Mucosa of rectum (tissue), 2 donors: ENCODE data around the gene ZFR2.

Experiments used
- H3K27ac ChIP-seq, 2 donors: one replicate each; pipeline ENCODE4 v1.7.0; 2013; ENCODE audit warnings: inconsistent platforms in 2 of 2, low read depth in 2 of 2, low read length in 2 of 2
- H3K27me3 ChIP-seq, 2 donors: one replicate each; pipeline ENCODE4 v1.7.0; 2013; ENCODE audit warnings: low read length in 2 of 2; ENCODE audit not compliant: control insufficient read depth in 2 of 2, insufficient read depth in 2 of 2
- H3K36me3 ChIP-seq, 2 donors: one replicate each; pipeline ENCODE4 v1.7.0; 2013; ENCODE audit warnings: low read length in 2 of 2; ENCODE audit not compliant: control insufficient read depth in 2 of 2, insufficient read depth in 2 of 2
- H3K4me1 ChIP-seq, 2 donors: one replicate each; pipeline ENCODE4 v1.7.0; 2013; ENCODE audit warnings: low read length in 2 of 2, mild to moderate bottlenecking in 1 of 2; ENCODE audit not compliant: control insufficient read depth in 2 of 2, insufficient read depth in 2 of 2
- H3K4me3 ChIP-seq, 2 donors: one replicate each; pipeline ENCODE4 v1.7.0; 2013; ENCODE audit warnings: low read length in 2 of 2
- H3K9ac ChIP-seq, 2 donors: one replicate each; pipeline ENCODE4 v1.7.0; 2013; ENCODE audit warnings: low read length in 2 of 2, low read depth in 1 of 2, mild to moderate bottlenecking in 1 of 2
- H3K9me3 ChIP-seq, 2 donors: one replicate each; pipeline ENCODE4 v1.7.0; 2013; ENCODE audit warnings: low read length in 2 of 2; ENCODE audit not compliant: control insufficient read depth in 2 of 2
- donor health status: healthy.
- donor health status: Normal muscosa, but diverticular disease.

ZFR2 gene

GRCh38 chr19:3807131-3807480 lies 61.7 kb downstream of the ZFR2 start:
- no peaks in the 10 kb centered on the region for H3K4me1 ChIP-seq

GRCh38 chr19:3805859-3806258 lies 63.0 kb downstream of the ZFR2 start:
- Histone ChIP-seq H3K27me3 (peaks cover 10% of the 10 kb centered on the region in 2 donors), H3K4me3 (no peak overlapping the region), H3K9me3 (no peaks in the 10 kb centered on the region), H3K27ac (no peak overlapping the region), H3K36me3 (no peaks in the 10 kb centered on the region), H3K9ac (no peak overlapping the region), H3K4me1 (peaks cover 0 to 2% of the 10 kb centered on the region in 2 donors)

More at GRCh38 chr19:3807131-3807480, 61.7 kb downstream of the ZFR2 start:
- Histone ChIP-seq H3K4me3 (no peak overlapping the region), H3K9me3 (no peaks in the 10 kb centered on the region), H3K27me3 (peaks cover 0 to 3% of the 10 kb centered on the region in 2 donors), H3K36me3 (no peaks in the 10 kb centered on the region), H3K9ac (no peak overlapping the region), H3K27ac (no peak overlapping the region)

DNA sequence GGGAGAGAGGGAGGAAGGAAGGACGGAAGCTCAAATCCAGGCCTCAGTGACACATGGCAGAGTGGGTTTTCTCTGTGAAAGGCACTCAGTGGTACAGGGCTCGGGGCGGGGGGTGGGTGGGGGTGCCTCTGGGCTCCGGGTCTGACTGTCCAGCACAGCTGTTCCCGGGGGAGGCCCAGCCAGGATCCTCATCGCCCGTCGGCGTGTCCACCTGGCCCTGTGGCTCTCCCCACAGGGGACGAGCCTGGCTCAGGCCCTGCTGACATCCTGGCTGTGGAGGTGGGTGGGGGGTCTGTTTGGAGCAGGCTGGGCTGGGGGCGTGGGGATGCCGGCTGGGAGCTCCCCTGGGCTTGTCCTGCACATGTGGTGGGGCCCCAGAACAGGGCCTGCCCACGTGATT lies 64.4 kb downstream of the ZFR2 start:
- Histone ChIP-seq H3K27me3 (peaks cover 10% of the 10 kb centered on the region in 2 donors), H3K27ac (no peak overlapping the region), H3K4me1 (peaks cover 0 to 2% of the 10 kb centered on the region in 2 donors), H3K4me3 (no peak overlapping the region), H3K9me3 (no peaks in the 10 kb centered on the region), H3K9ac (no peak overlapping the region), H3K36me3 (no peaks in the 10 kb centered on the region)

- Histone ChIP-seq H3K27me3 (peaks cover 10% of the 10 kb centered on the region in 2 donors), H3K4me1 (peaks cover 0 to 2% of the 10 kb centered on the region in 2 donors)
Measured at GRCh38 chr19:3803986-3804385, 64.9 kb downstream of the ZFR2 start.

DNA sequence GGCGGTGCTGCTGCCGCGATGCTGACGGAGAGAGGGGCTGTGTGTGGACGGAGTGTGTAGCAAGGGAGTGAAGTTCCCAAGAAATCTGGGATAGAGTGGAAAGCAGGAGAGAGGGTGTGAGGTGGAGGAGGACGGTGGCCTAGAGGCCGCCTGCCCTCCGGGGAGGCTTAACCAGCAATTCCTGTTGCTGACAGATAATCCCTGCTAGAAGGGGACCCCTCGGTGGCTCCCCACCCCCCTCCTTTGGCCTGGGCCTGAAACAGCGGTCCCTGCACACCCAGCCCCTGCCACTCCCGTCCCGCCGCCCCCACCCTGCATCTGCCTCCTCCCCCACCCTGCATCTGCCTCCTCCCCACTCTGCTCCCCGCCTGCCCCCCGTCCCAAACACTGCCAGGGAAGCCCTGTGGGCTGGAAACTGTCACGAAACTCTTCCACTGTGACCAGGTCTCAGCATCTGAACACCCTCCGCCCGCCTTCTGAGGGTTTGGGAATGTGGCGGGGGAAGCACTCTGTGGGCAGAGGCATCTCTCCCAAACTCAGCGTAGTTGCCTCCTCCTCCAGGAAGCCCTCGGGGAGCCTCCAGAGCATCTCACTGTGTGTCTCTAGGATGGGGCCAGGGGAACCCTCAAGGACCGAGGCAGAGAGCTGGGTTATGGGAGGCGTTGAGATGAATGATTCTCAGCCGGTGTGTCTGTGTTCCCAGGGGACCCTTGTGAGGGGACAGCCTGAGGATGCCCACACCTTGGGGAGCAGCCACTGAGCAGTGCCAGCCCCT lies 65.5 kb downstream of the ZFR2 start:
- Histone ChIP-seq H3K4me3 (no peak overlapping the region), H3K4me1 (peaks cover 0 to 2% of the 10 kb centered on the region in 2 donors), H3K27ac (no peak overlapping the region), H3K36me3 (no peaks in the 10 kb centered on the region), H3K9ac (no peak overlapping the region), H3K9me3 (no peaks in the 10 kb centered on the region), H3K27me3 (peaks cover 10% of the 10 kb centered on the region in 2 donors)

More at GRCh38 chr19:3803986-3804385, 64.9 kb downstream of the ZFR2 start:
- no peaks in the 10 kb centered on the region for H3K36me3 ChIP-seq
- H3K4me3 ChIP-seq: no peak overlapping the region
- no peaks in the 10 kb centered on the region for H3K9me3 ChIP-seq
- no peak overlapping the region for H3K27ac ChIP-seq
- H3K9ac ChIP-seq: no peak overlapping the region

DNA sequence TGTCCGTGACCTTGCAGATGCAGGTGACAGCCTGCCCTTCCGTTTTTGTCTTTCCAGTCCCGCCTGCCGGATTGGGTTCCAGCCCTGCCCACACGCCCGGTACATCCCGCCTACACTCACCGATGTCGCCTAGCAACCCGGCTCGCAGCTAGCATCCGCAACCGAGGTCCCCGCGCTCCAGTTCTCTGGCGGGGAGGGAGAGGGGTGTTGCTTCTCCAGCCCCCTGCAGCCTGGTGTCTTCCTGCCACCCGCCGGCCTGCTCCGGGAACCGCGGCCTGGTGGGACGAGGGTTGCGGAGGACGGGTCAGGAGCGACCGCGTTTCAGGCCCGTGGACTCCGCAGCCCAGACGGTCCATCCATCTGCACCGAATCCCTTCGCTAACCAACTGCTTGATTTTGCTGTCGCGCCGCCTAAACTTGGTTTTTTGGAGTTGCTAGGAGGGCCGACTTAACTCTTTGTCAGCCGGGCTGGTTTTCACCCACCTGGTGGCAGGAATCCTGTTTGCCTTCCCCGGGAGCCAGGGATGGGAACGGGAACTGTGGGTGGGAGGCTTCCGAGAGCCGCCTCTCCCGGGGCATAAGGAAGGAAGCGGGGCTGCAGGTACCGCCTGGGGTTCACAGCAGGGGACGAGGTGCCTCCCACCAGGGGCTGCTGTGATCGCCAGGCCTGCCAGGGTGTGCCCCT lies 67.3 kb downstream of the ZFR2 start:
- Histone ChIP-seq H3K9me3 (no peaks in the 10 kb centered on the region), H3K27me3 (peaks cover 10% of the 10 kb centered on the region in 2 donors), H3K9ac (no peak overlapping the region), H3K36me3 (no peaks in the 10 kb centered on the region), H3K4me1 (peaks cover 0 to 2% of the 10 kb centered on the region in 2 donors), H3K27ac (no peak overlapping the region), H3K4me3 (no peak overlapping the region)

- H3K4me3 ChIP-seq: no peak overlapping the region
- no peak overlapping the region for H3K9ac ChIP-seq
- peaks cover 0 to 2% of the 10 kb centered on the region in 2 donors for H3K4me1 ChIP-seq
- H3K27ac ChIP-seq: no peak overlapping the region
- H3K27me3 ChIP-seq: peaks cover 10% of the 10 kb centered on the region in 2 donors
- H3K36me3 ChIP-seq: no peaks in the 10 kb centered on the region
- no peaks in the 10 kb centered on the region for H3K9me3 ChIP-seq
Measured at GRCh38 chr19:3800996-3801395, 67.8 kb downstream of the ZFR2 start.

- Histone ChIP-seq H3K36me3 (no peaks in the 10 kb centered on the region), H3K9ac (no peak overlapping the region), H3K4me1 (peaks cover 0 to 2% of the 10 kb centered on the region in 2 donors), H3K9me3 (no peaks in the 10 kb centered on the region), H3K27me3 (peaks cover 10% of the 10 kb centered on the region in 2 donors), H3K4me3 (no peak overlapping the region), H3K27ac (no peak overlapping the region)
Measured at GRCh38 chr19:3798137-3798536, 70.7 kb downstream of the ZFR2 start.

- Histone ChIP-seq H3K4me3 (no peak overlapping the region), H3K9me3 (no peaks in the 10 kb centered on the region), H3K9ac (no peak overlapping the region), H3K36me3 (no peaks in the 10 kb centered on the region), H3K4me1 (no peaks in the 10 kb centered on the region), H3K27ac (no peak overlapping the region), H3K27me3 (peaks cover 3 to 4% of the 10 kb centered on the region in 2 donors)
Measured at GRCh38 chr19:3796358-3796757, 72.5 kb downstream of the ZFR2 start.

DNA sequence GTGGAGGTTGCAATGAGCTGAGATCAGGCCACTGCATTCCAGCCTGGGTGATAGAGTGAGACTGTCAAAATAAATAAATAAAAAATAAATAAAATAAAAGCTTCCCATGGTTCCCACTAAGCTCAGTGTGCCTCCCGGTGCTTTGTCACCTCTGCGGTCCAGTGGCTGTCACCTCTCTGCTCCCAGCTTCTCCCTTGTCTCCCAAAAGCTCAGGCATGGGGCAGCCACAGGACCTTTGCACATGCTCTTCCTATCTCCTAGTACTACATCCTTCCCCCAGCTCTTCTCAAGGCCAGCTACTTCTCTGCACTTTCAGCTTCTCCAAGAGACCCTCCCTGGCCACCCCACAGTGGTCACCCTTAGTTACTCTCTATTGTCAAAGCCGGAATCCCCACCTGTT lies 75.0 kb downstream of the ZFR2 start:
- Histone ChIP-seq H3K9ac (no peak overlapping the region), H3K9me3 (no peaks in the 10 kb centered on the region), H3K4me3 (no peak overlapping the region), H3K36me3 (no peaks in the 10 kb centered on the region), H3K27me3 (no peaks in the 10 kb centered on the region), H3K4me1 (no peaks in the 10 kb centered on the region), H3K27ac (no peak overlapping the region)
